ENCODE measurements around the gene LSM14A.
"Not testable (repeated sequence)": the region's sequence is repeated elsewhere in the genome, so short reads cannot be mapped to it uniquely, and the experiment has no call there.

The LSM14A gene

GRCh38 chr19:34171877-34172660 lies at the start of gene LSM14A:
LSM14A (plus strand) TSS chr19:34172504; CDS start chr19:34172643, 139 bp downstream.
- DNase-seq: peak; percentile 95

DNA sequence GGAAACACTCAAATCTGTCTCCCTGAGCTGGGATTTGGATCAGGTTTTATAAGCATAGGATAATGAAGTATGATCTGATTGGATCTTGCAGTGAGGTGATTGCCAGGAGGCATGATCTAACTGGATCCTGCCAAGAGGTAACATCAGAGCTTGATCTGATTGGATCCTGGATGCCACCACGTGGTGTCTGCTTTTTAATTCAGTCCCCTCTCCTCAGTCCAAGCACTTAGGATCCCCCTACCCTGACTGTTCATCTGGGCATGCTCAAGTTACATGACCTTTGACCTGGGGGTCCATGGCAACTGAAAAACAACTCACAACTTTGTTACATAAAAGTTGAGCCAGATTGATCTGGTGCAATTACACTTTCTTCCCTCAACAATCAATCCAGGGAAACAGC lies 47.5 kb upstream of the LSM14A start:
- no peak for DNase-seq

GRCh38 chr19:34126966-34127365 lies 45.3 kb upstream of the LSM14A start:
- DNase-seq: no peak

GRCh38 chr19:34127684-34128189 lies 44.6 kb upstream of the LSM14A start:
- no peak for DNase-seq

GRCh38 chr19:34128558-34129250 lies 43.6 kb upstream of the LSM14A start:
- no peak for DNase-seq

GRCh38 chr19:34131100-34131499 lies 41.2 kb upstream of the LSM14A start:
- no peak for DNase-seq

GRCh38 chr19:34132145-34132544 lies 40.2 kb upstream of the LSM14A start:
- not testable (repeated sequence) for DNase-seq

DNA sequence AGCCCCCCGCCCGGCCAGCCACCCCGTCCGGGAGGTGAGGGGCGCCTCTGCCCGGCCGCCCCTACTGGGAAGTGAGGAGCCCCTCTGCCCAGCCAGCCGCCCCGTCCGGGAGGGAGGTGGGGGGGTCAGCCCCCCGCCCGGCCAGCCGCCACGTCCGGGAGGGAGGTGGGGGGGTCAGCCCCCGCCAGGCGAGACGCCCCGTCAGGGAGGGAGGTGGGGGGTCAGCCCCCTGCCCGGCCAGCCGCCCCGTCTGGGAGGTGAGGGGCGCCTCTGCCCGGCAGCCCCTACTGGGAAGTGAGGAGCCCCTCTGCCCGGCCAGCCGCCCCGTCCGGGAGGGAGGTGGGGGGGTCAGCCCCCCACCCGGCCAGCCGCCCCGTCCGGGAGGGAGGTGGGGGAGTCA lies 39.6 kb upstream of the LSM14A start:
- not testable (repeated sequence) for DNase-seq

- DNase-seq: peak; percentile 93
Observed at GRCh38 chr19:34134190-34135053, 37.9 kb upstream of the LSM14A start.

- DNase-seq: no peak
Observed at GRCh38 chr19:34135054-34135800, 37.1 kb upstream of the LSM14A start.

DNA sequence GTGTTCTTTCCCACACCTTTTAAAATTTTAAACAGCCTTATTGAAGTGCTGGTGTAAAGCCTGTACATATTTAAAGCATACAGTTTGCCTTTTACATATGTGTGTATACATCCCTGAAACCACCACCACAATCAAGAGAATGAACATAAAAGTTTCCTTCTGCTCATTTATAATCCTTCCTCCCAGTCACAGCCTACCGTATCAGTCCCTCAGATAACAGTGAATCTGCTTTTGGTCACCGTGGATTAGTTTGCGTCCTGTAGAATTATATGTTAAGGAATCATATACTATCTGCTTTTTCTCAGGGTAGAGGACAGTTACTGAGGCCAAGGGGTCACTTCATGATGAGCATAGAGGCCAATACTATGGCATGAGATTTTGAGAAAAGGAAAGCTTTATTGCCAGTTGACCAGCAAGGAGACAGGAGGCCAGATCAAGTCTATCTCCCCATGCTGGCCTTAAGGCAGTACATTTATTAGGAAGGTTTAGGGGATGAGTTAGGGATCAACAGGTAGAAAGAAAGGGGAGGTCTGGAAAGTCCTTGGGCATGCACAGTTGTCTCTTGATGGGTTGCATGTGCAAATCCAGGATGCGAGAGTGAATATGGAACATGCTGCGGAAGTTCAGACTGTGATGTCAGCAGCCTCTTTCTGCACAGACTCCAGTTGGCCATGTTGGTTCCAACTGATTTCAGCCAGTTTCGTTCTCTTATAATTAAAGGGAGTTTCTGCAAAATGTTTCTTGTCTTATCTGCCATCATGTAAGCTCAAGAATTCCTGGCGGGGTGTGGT lies 36.3 kb upstream of the LSM14A start:
- DNase-seq: no peak

DNA sequence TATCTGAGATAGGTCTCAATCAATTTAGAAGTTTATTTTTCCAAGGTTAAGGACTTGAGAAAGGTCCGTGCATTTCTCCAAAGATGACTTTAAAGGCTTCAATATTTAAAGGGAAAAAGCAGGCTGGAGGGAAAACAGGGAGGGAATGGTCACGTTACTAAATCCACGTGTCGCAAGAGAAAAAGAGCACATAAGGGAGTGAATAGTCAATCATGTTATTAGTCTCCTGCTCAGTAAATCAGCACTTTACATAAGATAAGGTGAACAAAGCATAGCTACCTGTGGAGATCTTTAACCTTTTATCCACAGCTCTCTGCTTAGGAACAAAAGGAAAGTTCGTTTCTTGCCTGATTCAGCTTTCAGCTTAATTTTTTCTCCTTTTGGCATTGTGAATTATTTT lies 31.3 kb upstream of the LSM14A start:
- no peak for DNase-seq

DNA sequence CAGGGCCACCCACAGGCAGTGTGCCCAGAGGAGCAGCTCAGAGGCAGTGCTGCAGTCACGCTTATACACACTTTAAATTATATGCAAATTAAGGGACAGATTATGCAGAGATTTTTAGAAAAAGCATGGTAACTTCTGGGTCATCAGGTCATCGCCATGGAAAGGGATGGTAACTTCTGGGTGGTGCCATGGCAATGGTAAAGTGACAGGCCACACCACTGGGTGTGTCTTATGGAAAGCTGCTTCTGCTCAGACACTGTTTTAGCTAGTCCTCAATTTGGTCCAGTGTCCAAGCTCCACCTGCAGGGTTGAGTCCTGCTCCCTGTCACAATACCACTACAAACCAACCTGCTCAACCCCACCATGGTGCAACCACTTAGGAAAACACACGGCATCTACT lies 29.9 kb upstream of the LSM14A start:
- no peak for DNase-seq

- peak; percentile 71 for DNase-seq
Observed at GRCh38 chr19:34145741-34146202, 26.5 kb upstream of the LSM14A start.

- no peak for DNase-seq
Observed at GRCh38 chr19:34148658-34149185, 23.6 kb upstream of the LSM14A start.

DNA sequence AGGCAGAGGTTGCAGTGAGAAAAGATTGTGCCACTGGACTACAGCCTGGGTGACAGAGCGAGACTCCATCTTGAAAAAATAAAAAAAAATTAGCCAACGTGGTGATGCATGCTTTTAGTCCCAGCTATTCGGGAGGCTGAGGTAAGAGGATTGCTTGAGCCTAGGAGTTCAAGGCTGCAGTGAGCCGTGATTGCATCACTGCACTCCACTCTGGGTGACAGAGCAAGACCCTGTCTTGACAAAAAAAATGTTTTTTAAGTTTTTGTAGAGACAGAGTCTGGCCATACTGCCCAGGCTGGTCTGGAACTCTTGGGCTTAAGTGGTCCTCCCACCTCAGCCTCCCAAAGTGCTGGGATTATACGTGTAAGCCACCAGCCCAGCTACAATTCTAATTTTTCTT lies 22.4 kb upstream of the LSM14A start:
- no peak for DNase-seq

DNA sequence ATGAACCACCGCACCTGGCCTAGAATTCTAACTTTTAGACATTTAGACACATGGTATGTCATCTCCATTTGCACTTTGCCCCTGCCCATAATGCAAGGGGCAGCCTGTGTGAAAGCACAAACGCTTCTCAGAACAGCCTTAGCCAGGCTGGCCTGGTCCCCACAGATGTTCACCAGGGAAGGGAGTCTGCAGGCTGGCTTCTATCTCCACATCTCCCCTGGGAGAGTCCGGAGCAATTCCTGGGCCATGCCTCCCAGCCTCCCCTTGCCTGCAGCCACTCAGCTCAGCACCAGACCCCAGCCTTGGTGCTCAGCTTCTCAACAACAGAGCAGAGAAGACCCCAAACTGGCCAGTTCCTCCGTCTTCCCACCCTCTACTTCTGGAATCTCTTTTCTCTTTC lies 21.7 kb upstream of the LSM14A start:
- no peak for DNase-seq

DNA sequence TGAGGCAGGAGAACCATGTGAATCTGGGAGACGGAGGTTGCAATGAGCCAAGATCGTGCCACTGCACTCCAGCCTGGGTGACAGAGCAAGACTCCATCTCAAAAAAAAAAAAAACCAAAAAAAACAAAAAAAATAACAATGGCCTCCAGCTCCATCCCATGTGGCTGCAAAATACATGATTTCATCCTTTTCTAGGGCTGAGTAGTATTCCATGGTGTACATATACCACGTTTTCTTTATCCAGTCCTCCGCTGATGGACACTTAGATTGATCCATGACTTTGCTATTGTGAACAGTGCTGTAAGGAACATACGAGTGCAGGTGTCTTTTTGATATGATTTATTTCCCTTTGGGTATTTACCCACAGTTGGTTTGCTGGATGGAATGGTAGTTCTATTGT lies 20.9 kb upstream of the LSM14A start:
- no peak for DNase-seq

DNA sequence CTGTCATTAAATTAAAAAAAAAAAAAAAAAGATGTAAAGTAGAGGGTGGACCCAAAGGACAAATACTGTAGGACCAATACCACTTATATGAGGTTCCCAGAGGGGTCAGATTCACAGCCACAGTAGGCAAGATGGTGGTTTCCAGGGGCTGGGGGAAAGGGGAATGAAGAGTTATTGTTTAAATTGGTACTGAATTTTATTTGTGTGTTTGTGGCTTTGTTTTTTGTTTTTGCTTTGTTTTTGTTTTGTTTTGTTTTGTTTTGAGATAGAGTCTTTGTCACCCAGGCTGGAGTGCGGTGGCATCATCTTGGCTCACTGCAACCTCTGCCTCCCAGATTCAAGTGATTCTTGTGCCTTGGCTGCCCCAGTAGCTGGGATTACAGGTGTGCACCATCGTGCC lies 17.9 kb upstream of the LSM14A start:
- DNase-seq: no peak

DNA sequence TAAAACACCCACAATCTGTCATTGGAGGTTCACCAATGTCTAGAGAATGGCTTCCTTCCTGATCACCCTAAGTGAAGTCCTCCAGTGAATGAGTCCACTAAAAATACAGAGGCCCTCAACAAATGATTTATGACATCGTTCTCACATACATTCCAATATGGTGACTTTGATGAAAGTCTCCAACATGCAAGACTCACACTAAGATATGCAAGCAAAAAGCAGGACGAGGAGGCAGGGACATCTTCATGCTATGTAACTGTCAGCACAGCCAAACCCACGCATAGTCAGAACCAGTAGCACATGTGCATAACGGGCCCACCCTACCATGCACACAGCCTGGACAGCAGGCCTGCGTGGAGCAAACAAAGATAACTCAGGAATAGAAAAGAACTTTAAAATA lies 16.6 kb upstream of the LSM14A start:
- no peak for DNase-seq

DNA sequence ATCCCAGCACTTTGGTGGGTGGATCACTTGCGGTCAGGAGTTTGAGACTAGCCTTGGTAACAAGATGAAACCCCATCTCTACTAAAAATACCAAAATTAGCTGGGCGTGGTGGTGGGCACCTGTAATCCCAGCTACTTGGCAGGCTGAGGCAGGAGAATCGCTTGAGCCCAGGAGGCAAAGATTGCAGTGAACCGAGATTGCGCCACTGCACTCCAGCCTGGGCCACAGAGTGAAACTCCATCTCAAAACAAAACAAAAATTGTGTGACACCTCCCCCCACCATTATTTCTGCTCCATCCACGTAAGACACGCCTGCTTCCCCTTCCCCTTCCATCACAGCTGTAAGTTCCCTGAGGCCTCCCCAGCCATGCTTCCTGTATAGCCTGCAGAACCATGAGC lies 13.3 kb upstream of the LSM14A start:
- not testable (repeated sequence) for DNase-seq
